Activated T-cell treated with anti-CD3 and anti-CD28 coated beads for 48 hours (primary cell): Measurements from ENCODE around the gene CREB5.

Experiments
- DNase-seq: peaks from one replicate; pipeline ENCODE4 v3.0.0-alpha.2; 2020; ENCODE audit warnings: low read depth

CREB5 gene

GRCh38 chr7:28435732-28436378, 23.5 kb downstream of the CREB5 start:
- DNase-seq: no peak

GRCh38 chr7:28440055-28440601, 27.8 kb downstream of the CREB5 start:
- DNase-seq: no peak

- no peak for DNase-seq
These were observed 30.5 kb downstream of the CREB5 start for GRCh38 chr7:28442540-28443420.

GRCh38 chr7:28446131-28446530, 33.8 kb downstream of the CREB5 start:
- DNase-seq: no peak

- no peak for DNase-seq
These were observed 34.8 kb downstream of the CREB5 start for GRCh38 chr7:28447071-28447470.

GRCh38 chr7:28448708-28449107, 36.4 kb downstream of the CREB5 start:
- no peak for DNase-seq

GRCh38 chr7:28452681-28453080, 40.4 kb downstream of the CREB5 start:
- DNase-seq: no peak

GRCh38 chr7:28455486-28455885, 43.2 kb downstream of the CREB5 start:
- DNase-seq: no peak

GRCh38 chr7:28456044-28456443, 43.7 kb downstream of the CREB5 start:
- DNase-seq: no peak

GRCh38 chr7:28458732-28459131, 46.4 kb downstream of the CREB5 start:
- no peak for DNase-seq

GRCh38 chr7:28459306-28459705, 47.0 kb downstream of the CREB5 start:
- no peak for DNase-seq

- DNase-seq: no peak
These were observed 53.4 kb downstream of the CREB5 start for GRCh38 chr7:28465697-28466096.

- DNase-seq: no peak
These were observed 54.0 kb downstream of the CREB5 start for GRCh38 chr7:28466341-28466740.

- no peak for DNase-seq
These were observed 54.6 kb downstream of the CREB5 start for GRCh38 chr7:28466885-28467284.

GRCh38 chr7:28469562-28469961, 57.2 kb downstream of the CREB5 start:
- no peak for DNase-seq

- DNase-seq: no peak
These were observed 58.0 kb downstream of the CREB5 start for GRCh38 chr7:28470344-28470743.

GRCh38 chr7:28472332-28472731, 60.0 kb downstream of the CREB5 start:
- no peak for DNase-seq

- no peak for DNase-seq
These were observed 61.4 kb downstream of the CREB5 start for GRCh38 chr7:28473571-28474281.

GRCh38 chr7:28474282-28474638, 61.9 kb downstream of the CREB5 start:
- DNase-seq: no peak

GRCh38 chr7:28474640-28475039, 62.3 kb downstream of the CREB5 start:
- no peak for DNase-seq

GRCh38 chr7:28477041-28477442, 64.7 kb downstream of the CREB5 start:
- no peak for DNase-seq

- no peak for DNase-seq
These were observed 66.3 kb downstream of the CREB5 start for GRCh38 chr7:28478656-28479055.

GRCh38 chr7:28479507-28479947, 67.2 kb downstream of the CREB5 start:
- DNase-seq: no peak
